Kasumi-1 (cell line): ENCODE results near the gene COL18A1.
"Not testable (repeated sequence)": the region's sequence is repeated elsewhere in the genome, so short reads cannot be mapped to it uniquely, and the experiment has no call there.

Source experiments
- DNase-seq, 2 experiments: peaks; one replicate each; lab custom pipeline; 2025; lab: John Stamatoyannopoulos, UW

The COL18A1 gene

GRCh38 chr21:45367402-45368351 is 37.3 kb upstream of the COL18A1 start:
- no peak for DNase-seq

GRCh38 chr21:45369018-45369417 is 35.9 kb upstream of the COL18A1 start:
- DNase-seq, result not testable (repeated sequence)

GRCh38 chr21:45370575-45370974 is 34.4 kb upstream of the COL18A1 start:
- DNase-seq, result no peak

- DNase-seq, result no peak
Observed at GRCh38 chr21:45371081-45371480, 33.9 kb upstream of the COL18A1 start.

GRCh38 chr21:45371655-45372054 is 33.3 kb upstream of the COL18A1 start:
- no peak for DNase-seq

- no peak for DNase-seq
Observed at GRCh38 chr21:45372732-45373355, 32.1 kb upstream of the COL18A1 start.

- DNase-seq, result no peak
Observed at GRCh38 chr21:45373991-45374816, 30.8 kb upstream of the COL18A1 start.

GRCh38 chr21:45374826-45375455 is 30.0 kb upstream of the COL18A1 start:
- DNase-seq, result no peak

GRCh38 chr21:45376459-45377324 is 28.3 kb upstream of the COL18A1 start:
- DNase-seq, result no peak

GRCh38 chr21:45377325-45377709 is 27.6 kb upstream of the COL18A1 start:
- no peak for DNase-seq

GRCh38 chr21:45377866-45378257 is 27.1 kb upstream of the COL18A1 start:
- no peak for DNase-seq

- no peak for DNase-seq
Observed at GRCh38 chr21:45378258-45378966, 26.6 kb upstream of the COL18A1 start.

- no peak for DNase-seq
Observed at GRCh38 chr21:45379171-45379900, 25.6 kb upstream of the COL18A1 start.

- no peak for DNase-seq
Observed at GRCh38 chr21:45379901-45380330, 25.0 kb upstream of the COL18A1 start.

- DNase-seq, result no peak
Observed at GRCh38 chr21:45380566-45380965, 24.4 kb upstream of the COL18A1 start.

GRCh38 chr21:45381036-45381787 is 23.8 kb upstream of the COL18A1 start:
- DNase-seq, result no peak

GRCh38 chr21:45381865-45382696 is 22.9 kb upstream of the COL18A1 start:
- no peak for DNase-seq

- DNase-seq, result no peak
Observed at GRCh38 chr21:45382697-45382997, 22.3 kb upstream of the COL18A1 start.
